Hematopoietic multipotent progenitor cell (in vitro differentiated cells): ENCODE data around the gene CSTB. TPM values are rescaled to one million over a fixed set of nuclear protein-coding genes. Genes with fewer than 3 reads are reported as not detected.
A peak's percentile ranks its signal among the peaks of the same experiment; 100 is the strongest.

Source experiments
- DNase-seq, 3 donors: peaks; one replicate each; pipeline ENCODE4 v3.0.0-alpha.2; 2011 to 2015; ENCODE audit warnings: low read depth in 2 of 3, low spot score in 2 of 3
- total RNA-seq: library from RNA; depleted of rRNA; stranded (reverse); fragments of >200 nt; gene quantifications from one replicate; pipeline ENCODE4 v1.2.3, GENCODE V29; 2012

CSTB gene
- total RNA-seq, 1 donor: 7.3 TPM

DNA sequence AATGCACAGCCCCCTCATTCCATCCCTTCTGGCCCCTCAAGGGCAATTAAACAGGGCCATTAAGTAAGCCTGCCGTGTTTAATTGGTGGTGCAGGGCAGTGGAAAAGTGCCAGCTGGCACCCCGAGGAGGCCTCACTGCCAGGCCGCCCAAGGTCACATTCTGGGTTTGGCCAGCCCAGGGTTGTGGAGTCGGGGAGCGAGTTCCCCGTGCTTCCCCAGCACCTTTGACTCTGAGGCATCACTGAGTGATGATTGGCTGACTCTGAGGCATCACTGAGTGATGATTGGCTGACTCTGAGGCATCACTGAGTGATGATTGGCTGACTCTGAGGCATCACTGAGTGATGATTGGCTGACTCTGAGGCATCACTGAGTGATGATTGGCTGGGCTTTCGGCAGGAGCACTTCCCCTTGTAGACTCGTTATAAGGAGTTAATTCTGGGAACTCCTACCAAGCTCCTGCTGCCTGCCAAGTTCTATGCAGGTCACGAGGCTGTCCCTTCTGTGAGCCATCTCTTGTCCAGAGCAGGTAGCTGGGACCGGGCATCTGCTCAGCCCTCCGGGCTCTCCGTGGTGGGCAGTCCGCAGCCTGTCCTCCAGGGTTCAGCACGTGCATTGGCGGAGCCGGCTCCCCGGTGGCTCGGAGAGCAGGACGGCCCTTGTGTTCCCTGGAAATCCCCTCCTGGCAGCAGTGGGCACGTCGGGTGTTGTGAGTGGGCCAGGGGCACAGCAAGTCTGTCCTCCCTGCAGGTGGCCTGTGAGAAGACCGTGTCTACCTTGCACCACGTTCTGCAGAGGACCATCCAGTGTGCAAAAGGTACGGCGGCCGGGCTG, 20.9 kb downstream of the CSTB start:
- DNase-seq: no peak

- DNase-seq: no peak
Measured at GRCh38 chr21:43753439-43753799, 22.7 kb downstream of the CSTB start.

DNA sequence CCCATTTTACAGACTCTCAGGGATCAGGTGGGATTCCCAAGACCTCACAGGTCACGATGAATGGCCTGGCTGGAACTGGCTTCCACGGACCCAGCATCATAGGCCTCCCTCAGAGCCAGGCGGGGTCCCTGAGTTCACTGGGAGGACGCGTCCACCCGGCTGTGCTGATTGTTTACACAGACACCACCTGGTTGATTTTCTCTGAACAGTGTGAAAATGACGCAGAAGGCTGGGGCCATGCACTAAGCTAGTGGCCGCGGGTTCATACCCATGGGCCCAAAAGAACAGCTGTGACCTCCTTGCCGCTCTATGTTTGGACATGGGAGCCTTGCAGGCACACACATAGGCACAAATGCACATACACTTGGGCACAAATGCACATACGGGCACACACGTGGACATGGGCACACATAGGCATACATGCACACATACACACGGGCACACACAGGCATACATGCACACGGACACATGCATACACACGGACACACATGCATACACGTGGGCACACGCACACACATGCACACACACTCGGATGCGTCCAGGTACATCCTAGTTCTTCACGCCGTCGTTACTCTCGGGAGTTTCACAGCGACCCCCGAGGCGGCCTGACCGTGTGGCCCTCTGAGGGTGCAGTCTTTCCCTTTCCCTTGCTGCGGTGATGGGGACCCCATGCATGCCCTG, 23.2 kb downstream of the CSTB start:
- DNase-seq: no peak

DNA sequence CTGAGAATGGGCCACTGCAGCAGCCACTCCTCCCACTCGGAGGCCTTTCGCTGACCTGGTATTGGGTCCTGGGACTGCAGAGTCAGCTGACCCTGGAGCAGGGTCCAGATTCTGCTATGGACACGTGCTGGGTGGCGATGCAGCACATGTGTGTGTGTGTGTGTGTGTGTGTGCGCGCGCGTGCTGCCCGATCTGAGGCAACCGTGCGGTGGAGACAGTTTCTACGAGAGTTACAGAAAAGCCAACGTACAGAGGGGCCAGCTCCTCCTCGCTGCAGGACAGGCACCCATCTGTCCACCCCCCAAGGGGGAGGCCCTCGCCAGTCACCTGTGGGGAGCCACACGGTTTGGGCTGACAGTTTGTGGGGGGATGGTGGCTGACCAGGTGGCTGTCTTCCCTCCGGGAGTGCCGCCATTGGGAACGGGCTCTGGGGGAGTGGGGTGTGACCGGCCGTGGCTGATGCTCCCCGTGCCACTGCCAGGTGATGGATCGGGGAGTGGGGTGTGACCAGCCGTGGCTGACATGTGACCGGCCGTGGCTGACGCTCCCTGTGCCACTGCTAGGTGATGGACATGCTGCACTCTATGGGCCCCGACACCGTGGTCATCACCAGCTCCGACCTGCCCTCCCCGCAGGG, 24.0 kb downstream of the CSTB start:
- DNase-seq: no peak

DNA sequence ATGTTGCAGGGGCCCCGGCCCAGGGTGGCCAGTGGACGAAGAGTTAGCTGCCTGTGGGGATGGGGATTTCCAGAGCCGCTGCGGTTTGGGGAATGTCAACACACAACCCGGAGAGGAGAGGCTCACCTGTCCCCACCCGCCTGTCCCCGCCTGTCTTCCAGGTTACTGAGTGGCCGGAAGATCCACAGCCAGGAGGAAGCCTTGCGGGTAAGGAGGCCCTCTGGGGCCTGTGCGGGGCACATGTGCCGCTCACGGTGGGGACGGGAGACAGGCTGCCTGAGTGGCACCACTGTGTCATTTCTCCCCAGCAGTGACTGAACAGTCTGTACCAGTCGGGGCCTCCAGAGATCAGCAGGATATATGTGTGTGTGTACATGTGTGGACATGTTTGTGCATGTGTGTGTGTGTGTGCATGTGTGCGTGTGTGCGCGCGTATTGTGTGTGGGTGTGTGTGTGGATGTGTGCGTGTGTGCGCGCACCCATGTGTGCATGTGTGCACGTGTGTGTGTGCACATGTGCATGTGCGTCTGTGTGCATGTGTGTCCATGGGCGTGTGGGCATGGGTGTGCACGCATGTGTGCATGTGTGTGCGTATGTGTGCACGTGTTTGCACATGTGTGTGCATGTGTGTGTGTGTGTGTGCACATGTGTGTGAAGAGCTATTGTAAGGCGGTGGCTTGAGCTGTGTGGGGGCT, 25.6 kb downstream of the CSTB start:
- no peak for DNase-seq

DNA sequence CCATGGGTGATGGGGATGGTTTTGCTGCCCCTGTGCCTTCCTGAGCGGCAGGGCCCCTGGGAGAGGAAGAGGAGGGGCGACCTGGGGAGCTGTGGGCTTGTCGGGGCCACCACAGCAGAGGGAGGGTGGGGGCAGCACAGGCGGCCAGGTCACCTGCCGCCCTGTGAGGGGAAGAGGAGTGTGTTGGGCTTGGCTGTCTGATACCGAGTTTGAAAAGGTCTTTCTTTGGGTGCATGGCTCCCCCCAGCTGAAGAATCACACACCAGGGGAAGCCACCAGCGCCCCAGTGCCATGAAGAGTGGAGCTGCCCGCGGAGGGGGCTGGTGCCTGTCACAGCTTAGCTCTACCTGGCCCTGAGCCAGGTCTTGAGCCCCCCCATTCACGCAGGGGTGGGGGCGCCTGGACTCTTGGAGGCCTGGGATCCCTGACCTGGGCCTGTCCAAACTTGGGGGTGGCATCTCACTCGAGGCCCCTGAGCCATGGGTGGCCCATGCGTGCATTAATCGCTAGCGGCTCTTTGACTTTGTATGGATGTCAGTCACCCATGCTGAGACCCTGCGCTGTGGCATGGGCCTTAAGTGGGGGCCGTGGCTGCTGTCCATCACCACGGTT, 26.4 kb downstream of the CSTB start:
- peak in 1 of 3 donors; percentile 40 for DNase-seq

- no peak for DNase-seq
Measured at GRCh38 chr21:43748622-43749021, 27.5 kb downstream of the CSTB start.

DNA sequence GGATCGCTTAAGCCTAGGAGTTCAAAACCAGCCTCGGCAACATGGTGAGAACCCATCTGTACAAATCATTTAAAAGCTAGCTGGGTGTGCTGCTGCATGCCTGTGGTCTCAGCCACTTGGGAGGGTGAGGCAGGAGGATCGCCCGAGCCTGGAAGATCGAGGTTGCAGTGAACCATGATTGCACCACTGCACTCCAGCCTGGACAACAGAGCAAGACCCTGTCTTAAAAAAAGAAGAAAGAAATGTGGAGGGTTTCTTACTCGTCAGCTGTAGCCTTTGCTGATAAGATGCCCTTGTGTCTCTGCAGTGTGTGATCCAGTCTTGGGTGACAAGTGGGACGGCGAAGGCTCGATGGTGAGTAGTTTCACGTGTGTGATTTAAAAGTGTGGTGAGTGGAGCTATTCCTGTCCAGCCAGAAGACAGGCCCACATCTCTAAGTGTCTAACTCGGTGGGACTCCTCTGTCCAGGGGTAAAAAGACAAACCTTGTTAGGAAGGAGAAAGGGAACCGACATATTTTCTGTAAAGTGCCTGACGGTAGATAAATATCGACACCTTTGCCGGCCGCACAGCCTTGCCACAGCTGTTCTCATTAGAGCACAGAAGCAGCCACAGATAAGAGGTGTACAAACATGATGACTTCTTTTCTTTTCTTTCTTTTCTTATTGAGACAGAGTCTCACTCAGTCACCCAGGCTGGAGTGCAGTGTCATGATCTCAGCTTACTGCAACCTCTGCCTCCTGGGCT, 30.2 kb downstream of the CSTB start:
- no peak for DNase-seq

- no peak for DNase-seq
Measured at GRCh38 chr21:43744725-43745124, 31.4 kb downstream of the CSTB start.

GRCh38 chr21:43743947-43744346, 32.2 kb downstream of the CSTB start:
- DNase-seq: no peak

- no peak for DNase-seq
Measured at GRCh38 chr21:43741423-43742096, 34.5 kb downstream of the CSTB start.

DNA sequence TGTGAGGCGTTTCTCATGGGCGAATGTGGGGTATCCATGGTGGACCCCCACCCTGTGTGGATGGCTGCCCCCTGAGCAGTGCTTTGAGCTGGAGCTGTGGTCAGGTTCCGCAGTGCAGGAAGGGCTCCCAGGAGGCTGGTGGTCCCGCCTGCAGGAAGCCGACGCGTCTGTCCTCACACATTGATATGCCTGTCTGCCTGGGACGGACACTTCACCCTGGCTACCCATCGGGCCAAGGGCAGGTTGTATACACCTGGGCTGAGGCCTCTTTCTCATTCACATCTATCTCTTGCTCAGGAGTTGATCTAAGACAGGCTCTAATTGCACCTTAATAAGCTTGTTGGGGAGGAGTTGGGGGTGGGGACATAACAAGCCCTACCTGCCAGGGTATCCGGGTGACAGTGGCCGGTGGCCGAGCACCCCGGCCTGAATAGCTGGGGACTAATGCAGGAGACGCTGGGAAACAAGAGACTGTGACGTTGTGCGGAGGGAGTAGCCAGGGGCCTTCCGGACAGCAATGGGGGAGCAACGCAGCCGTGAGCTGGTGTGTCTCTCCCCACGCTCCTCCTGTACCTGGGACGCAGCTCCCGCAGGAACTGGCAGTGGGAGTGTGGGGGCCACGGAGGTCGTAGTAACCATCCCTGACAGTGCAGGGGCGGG, 35.5 kb downstream of the CSTB start:
- peak in 1 of 3 donors; percentile 65 for DNase-seq

DNA sequence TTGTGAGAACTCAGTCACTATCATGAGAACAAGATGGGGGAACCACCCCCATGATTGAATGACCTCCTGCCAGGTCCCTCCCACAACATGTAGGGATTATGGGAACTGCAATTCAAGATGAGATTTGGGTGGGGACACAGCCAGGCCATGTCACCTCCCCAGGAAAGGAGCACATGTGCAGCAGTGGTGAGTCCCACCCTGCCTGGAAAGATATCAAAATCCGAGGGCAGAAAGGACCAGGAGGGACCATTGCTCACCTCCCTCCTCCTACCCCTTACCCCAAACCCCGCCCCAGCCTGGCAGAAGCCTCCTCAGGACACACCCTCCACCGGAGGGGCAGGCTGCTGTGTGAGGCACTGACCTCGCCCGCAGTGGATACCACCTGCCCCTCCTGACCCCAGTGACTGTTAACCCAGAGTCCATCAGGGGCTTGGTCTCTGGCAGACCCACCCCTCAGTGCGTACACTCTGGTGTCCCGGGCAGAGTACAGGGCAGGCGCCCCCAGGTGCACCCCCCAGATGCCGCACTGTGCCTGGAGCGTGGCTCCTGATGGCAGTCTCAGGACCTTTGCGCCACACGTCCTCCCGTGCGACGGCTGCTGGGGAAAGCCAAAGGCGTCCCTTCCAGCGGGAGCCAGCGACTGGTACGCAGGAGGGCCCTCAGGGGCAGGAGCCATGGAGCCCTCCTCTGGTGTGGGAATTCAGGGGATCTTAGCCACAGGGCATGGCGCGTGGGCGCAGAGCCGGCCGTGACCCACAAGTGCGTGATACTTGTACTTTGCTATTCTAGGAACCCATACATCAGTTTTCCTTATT, 36.3 kb downstream of the CSTB start:
- DNase-seq: peak in 1 of 3 donors; percentile 44

- DNase-seq: no peak
Measured at GRCh38 chr21:43737158-43737950, 38.8 kb downstream of the CSTB start.

- DNase-seq: no peak
Measured at GRCh38 chr21:43736224-43736883, 39.8 kb downstream of the CSTB start.

DNA sequence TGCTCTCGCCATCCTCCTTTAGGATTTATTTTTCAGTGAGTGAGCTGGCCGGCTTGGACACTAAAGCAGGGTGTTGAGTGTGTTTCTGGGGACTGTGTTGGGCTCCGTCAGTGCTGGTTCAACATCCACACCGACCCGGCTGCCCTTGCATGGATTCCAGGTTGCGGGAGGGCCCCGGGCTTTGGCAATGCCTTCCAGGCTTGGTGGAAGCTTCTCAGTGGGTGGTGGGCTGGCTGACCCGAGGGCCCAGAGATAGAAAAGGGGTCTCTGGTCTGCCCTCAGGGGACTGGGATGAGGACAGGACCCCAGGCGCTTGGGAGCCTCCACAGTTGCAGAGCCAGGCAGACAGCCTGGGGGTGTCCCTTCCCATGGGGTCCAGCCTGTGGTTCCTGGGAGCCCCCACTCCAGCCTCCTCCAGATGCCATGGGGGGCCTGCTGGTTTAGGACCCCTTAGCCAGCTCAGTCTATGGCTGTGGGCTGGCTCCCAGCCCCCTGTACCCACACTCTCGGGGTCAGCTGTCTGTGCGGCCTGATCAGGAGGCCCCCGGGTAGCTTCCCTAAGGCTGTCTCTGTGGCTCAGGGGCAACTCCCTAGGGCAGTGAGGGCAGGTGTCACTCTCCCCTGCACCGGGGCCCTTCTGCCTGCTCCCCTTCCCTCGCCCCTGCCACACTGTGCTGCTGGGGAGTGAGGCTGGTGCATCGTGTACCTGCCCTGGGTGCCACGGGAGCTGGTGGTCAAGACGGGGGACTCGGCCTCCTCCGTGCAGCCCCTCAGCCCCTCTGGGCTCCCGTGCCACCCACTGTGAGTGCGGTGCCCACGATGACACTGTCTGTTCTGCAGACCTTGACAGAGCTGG, 40.6 kb downstream of the CSTB start:
- DNase-seq: no peak
